CD14-positive monocyte (primary cell): ENCODE results near the gene FAM20C. TPM values are rescaled to one million over a fixed set of nuclear protein-coding genes. Genes with fewer than 3 reads are reported as not detected.

Experiments used
- DNase-seq, 3 donors: peaks; one replicate each; pipeline ENCODE4 v3.0.0-alpha.2; 2011 to 2022
- H2AFZ ChIP-seq: 2 replicates; pipeline ENCODE4 v1.6.0; 2012; ENCODE audit warnings: mild to moderate bottlenecking, low read depth, low read length, inconsistent platforms; ENCODE audit not compliant: insufficient read depth, poor library complexity, severe bottlenecking
- H3K27ac ChIP-seq, 2 donors: 1 replicate in 1 of 2; 2 replicates in 1 of 2; pipeline ENCODE4 v1.5.1; 2012 to 2013; ENCODE audit warnings: low read length in 2 of 2, control low read depth in 1 of 2, inconsistent platforms in 1 of 2, low read depth in 1 of 2, mild to moderate bottlenecking in 1 of 2
- H3K27me3 ChIP-seq, 2 donors: one replicate each; pipeline versions ENCODE4 v1.6.0 to v1.6.1; 2011 to 2013; ENCODE audit warnings: low read length in 2 of 2; ENCODE audit not compliant: control insufficient read depth in 2 of 2, insufficient read depth in 2 of 2
- H3K36me3 ChIP-seq, 2 donors: replicated peaks in 1 of 2; 1 replicate in 1 of 2; 2 replicates in 1 of 2; pipeline versions ENCODE4 v1.5.1 to v1.6.1; 2012 to 2013; ENCODE audit warnings: low read length in 2 of 2, control low read depth in 1 of 2, inconsistent platforms in 1 of 2, mild to moderate bottlenecking in 1 of 2; ENCODE audit not compliant: insufficient read depth in 2 of 2, control insufficient read depth in 1 of 2
- H3K4me1 ChIP-seq, 2 donors: 1 replicate in 1 of 2; 2 replicates in 1 of 2; pipeline versions ENCODE4 v1.5.1 to v1.6.1; 2012 to 2013; ENCODE audit warnings: low read length in 2 of 2, control low read depth in 1 of 2, inconsistent platforms in 1 of 2, mild to moderate bottlenecking in 1 of 2, moderate library complexity in 1 of 2; ENCODE audit not compliant: insufficient read depth in 2 of 2, control insufficient read depth in 1 of 2
- H3K4me2 ChIP-seq: replicated peaks from 2 replicates; pipeline ENCODE3; 2012; ENCODE audit warnings: low read length, moderate library complexity, mild to moderate bottlenecking; ENCODE audit not compliant: poor library complexity, severe bottlenecking; ENCODE audit errors: extremely low read depth
- H3K4me3 ChIP-seq, 3 experiments: fragments of 200-600 bp in 1 of 3; sonication (generic) in 1 of 3; replicated peaks in 1 of 3; 1 replicate in 2 of 3; 2 replicates in 1 of 3; pipeline ENCODE4 v1.5.1; 2011 to 2013; ENCODE audit warnings: low read length in 3 of 3, mild to moderate bottlenecking in 3 of 3, control low read depth in 2 of 3, low read depth in 2 of 3, inconsistent platforms in 1 of 3, moderate library complexity in 1 of 3
- H3K79me2 ChIP-seq: 2 replicates; pipeline ENCODE4 v1.6.0; 2012; ENCODE audit warnings: mild to moderate bottlenecking, control low read depth, inconsistent platforms, low read length, moderate library complexity; ENCODE audit not compliant: insufficient read depth
- H3K9ac ChIP-seq: 2 replicates; pipeline ENCODE4 v1.6.0; 2017; ENCODE audit warnings: low read length, mild to moderate bottlenecking; ENCODE audit not compliant: insufficient read depth, poor library complexity, severe bottlenecking
- H3K9me3 ChIP-seq, 2 donors: replicated peaks in 1 of 2; 1 replicate in 1 of 2; 2 replicates in 1 of 2; pipeline versions ENCODE4 v1.5.1 to v1.6.1; 2012 to 2013; ENCODE audit warnings: low read length in 2 of 2, control low read depth in 1 of 2; ENCODE audit not compliant: control insufficient read depth in 1 of 2, insufficient read depth in 1 of 2
- H4K20me1 ChIP-seq: 2 replicates; pipeline ENCODE4 v1.6.0; 2012; ENCODE audit warnings: mild to moderate bottlenecking, low read length, control low read depth, moderate library complexity; ENCODE audit not compliant: insufficient read depth
- H3K27ac Mint-ChIP-seq, 7 donors: one replicate each; pipeline ENCODE4 v1.8.0; 2020; ENCODE audit warnings: mild to moderate bottlenecking in 7 of 7, mixed read lengths in 7 of 7, moderate library complexity in 6 of 7, inconsistent platforms in 2 of 7
- H3K27me3 Mint-ChIP-seq, 3 donors: one replicate each; pipeline ENCODE4 v1.8.0; 2021 to 2022; ENCODE audit warnings: low read depth in 3 of 3, mild to moderate bottlenecking in 3 of 3, mixed read lengths in 3 of 3, moderate library complexity in 3 of 3, inconsistent platforms in 1 of 3
- H3K36me3 Mint-ChIP-seq, 2 donors: one replicate each; pipeline ENCODE4 v1.8.0; 2020; ENCODE audit warnings: mixed read lengths in 2 of 2, inconsistent platforms in 1 of 2, mild to moderate bottlenecking in 1 of 2
- H3K4me1 Mint-ChIP-seq: one replicate; pipeline ENCODE4 v1.8.0; 2020; ENCODE audit warnings: mild to moderate bottlenecking, mixed read lengths
- H3K4me3 Mint-ChIP-seq, 2 donors: one replicate each; pipeline ENCODE4 v1.8.0; 2020; ENCODE audit warnings: mild to moderate bottlenecking in 2 of 2, mixed read lengths in 2 of 2, moderate library complexity in 1 of 2
- H3K9me3 Mint-ChIP-seq, 7 donors: one replicate each; pipeline ENCODE4 v1.8.0; 2020 to 2022; ENCODE audit warnings: mixed read lengths in 7 of 7, mild to moderate bottlenecking in 6 of 7, moderate library complexity in 6 of 7, inconsistent platforms in 2 of 7
- CTCF ChIP-seq: fragments of 200-600 bp; IDR thresholded peaks from one replicate; pipeline ENCODE4 v1.8.0; 2022; ENCODE audit warnings: antibody characterized with exemption, mild to moderate bottlenecking
- WGBS: methylation state at CpG from one replicate; pipeline ENCODE4 v1.1.5; 2013; ENCODE audit warnings: missing lambda C conversion rate; ENCODE audit not compliant: insufficient coverage; 5-methylcytosine and 5-hydroxymethylcytosine counted together
- intact Hi-C, 2 donors: fragments of 100-400 bp; cut with micrococcal nuclease; formaldehyde crosslinking; loops; one replicate each; pipeline versions ENCODE4 v1.15.0 to v1.15.1; 2023
- polyA plus RNA-seq, 3 donors: library from polyadenylated mRNA; depleted of rRNA in 1 of 3; unstranded in 2 of 3; stranded (reverse) in 1 of 3; fragments of 300-500 nt in 2 of 3; fragments of >200 nt in 1 of 3; fragmentation: Illumina TruSeq in 2 of 3; gene quantifications; 1 replicate in 2 of 3; 2 replicates in 1 of 3; pipeline ENCODE4 v1.2.3, GENCODE V29; 2012 to 2021

The FAM20C gene
- polyA plus RNA-seq, 3 donors, result 1.2 to 32.2 (median 1.5) TPM

- no peak overlapping the region for H2AFZ ChIP-seq
- H4K20me1 ChIP-seq, result no peaks in the 10 kb centered on the region
- no peak overlapping the region for H3K4me2 ChIP-seq
- DNase-seq, result no peak
- 100% methylated on average over 3 of the region's 19 CpGs for WGBS
- no peak overlapping the region for H3K27ac Mint-ChIP-seq
- no peak overlapping the region for H3K4me3 Mint-ChIP-seq
- no peaks in the 10 kb centered on the region for H3K36me3 Mint-ChIP-seq
- H3K27ac ChIP-seq, result no peak overlapping the region
- no peaks in the 10 kb centered on the region for H3K4me1 Mint-ChIP-seq
- TF ChIP-seq CTCF, result no peak
- intact Hi-C loops, result no loop called here
- peaks cover 4 to 17% (median 13%) of the 10 kb centered on the region in 7 donors for H3K9me3 Mint-ChIP-seq
- peaks cover 0 to 5% of the 10 kb centered on the region in 2 donors for H3K27me3 ChIP-seq
- H3K9me3 ChIP-seq, result peaks cover 0 to 19% of the 10 kb centered on the region in 2 donors
- H3K4me3 ChIP-seq, result no peak overlapping the region
- no peaks in the 10 kb centered on the region for H3K4me1 ChIP-seq
- no peaks in the 10 kb centered on the region for H3K36me3 ChIP-seq
- H3K27me3 Mint-ChIP-seq, result peaks cover 2 to 27% (median 9%) of the 10 kb centered on the region in 3 donors
- H3K9ac ChIP-seq, result no peak overlapping the region
- H3K79me2 ChIP-seq, result no peaks in the 10 kb centered on the region
Measured at GRCh38 chr7:309586-310228, 117.3 kb downstream of the FAM20C start.

Other genes with a start within 250 kb of the FAM20C start
- gene FOXL3, start 97.6 kb downstream of the FAM20C start, polyA plus RNA-seq, result not detected